A549 (cell line): ENCODE results near the gene CTCF.

Experiments used
- CTCF ChIP-seq: fragments of >200 bp; sonication (Bioruptor Twin); formaldehyde crosslinking; IDR thresholded peaks from 3 replicates; pipeline ENCODE4 v1.5.1; 2016
- HMGXB4 ChIP-seq: fragments of 250-450 bp; sonication (Bioruptor Pico); IDR thresholded peaks from 2 replicates; pipeline ENCODE4 v1.5.0; 2021; ENCODE audit warnings: mild to moderate bottlenecking, moderate library complexity, borderline replicate concordance
- JUNB ChIP-seq: fragments of >200 bp; sonication (Bioruptor Twin); formaldehyde crosslinking; IDR thresholded peaks from 2 replicates; pipeline ENCODE4 v1.6.1; 2016
- MAX ChIP-seq: IDR thresholded peaks from 2 replicates; pipeline ENCODE4 v1.6.1; 2012
- POLR2A ChIP-seq: IDR thresholded peaks from 2 replicates; pipeline ENCODE4 v1.6.1; 2012; ENCODE audit warnings: mild to moderate bottlenecking, low read length
- REST ChIP-seq: fragments of 200-600 bp; sonication (generic); IDR thresholded peaks from 2 replicates; pipeline ENCODE4 v1.6.1; 2016; ENCODE audit warnings: antibody characterized with exemption, mild to moderate bottlenecking, moderate library complexity

- TF ChIP-seq JUNB (no peak), CTCF (no peak), MAX (no peak), HMGXB4 (CRISPR knock-in tag) (no peak), REST (no peak), POLR2A (no peak)
Observed at GRCh38 chr16:67664871-67665270, 102.5 kb downstream of the CTCF start.
